CD4-positive, alpha-beta T cell (primary cell): ENCODE measurements around the gene WDR74. TPM values are rescaled to one million over a fixed set of nuclear protein-coding genes. Genes with fewer than 3 reads are reported as not detected.

Experiments used
- ATAC-seq: fragments of 200-7000 bp; cut with Tn5 transposase; one replicate; pipeline ENCODE4 v1.10.0; 2022; ENCODE audit warnings: mild to moderate bottlenecking; ENCODE audit not compliant: poor library complexity
- CTCF ChIA-PET: fragments of 350-600 bp; sonication (Branson Sonifier 250); formaldehyde crosslinking; loops from one replicate; lab custom pipeline; 2021; ENCODE audit warnings: antibody characterized with exemption, inconsistent platforms; lab: Charles Lee
- POLR2A ChIA-PET: fragments of 350-600 bp; sonication (Branson Sonifier 250); formaldehyde crosslinking; loops from one replicate; lab custom pipeline; 2021; ENCODE audit warnings: antibody characterized with exemption, inconsistent platforms; lab: Charles Lee
- DNase-seq, 14 experiments: peaks; one replicate each; pipeline ENCODE4 v3.0.0-alpha.2; 2013 to 2020; ENCODE audit warnings: mixed read lengths in 2 of 14
- H3K27ac ChIP-seq, 2 donors: one replicate each; pipeline versions ENCODE4 v1.5.1 to v1.7.0; 2013; ENCODE audit warnings: low read length in 2 of 2, low read depth in 1 of 2, mild to moderate bottlenecking in 1 of 2
- H3K27me3 ChIP-seq, 2 experiments: 1 replicate in 1 of 2; 2 replicates in 1 of 2; pipeline versions ENCODE4 v1.6.1 to v1.7.0; 2013; ENCODE audit warnings: low read length in 2 of 2, control low read depth in 1 of 2, mild to moderate bottlenecking in 1 of 2, moderate library complexity in 1 of 2; ENCODE audit not compliant: insufficient read depth in 2 of 2, control insufficient read depth in 1 of 2
- H3K36me3 ChIP-seq: one replicate; pipeline ENCODE4 v1.6.1; 2013; ENCODE audit warnings: low read length, control low read depth; ENCODE audit not compliant: insufficient read depth
- H3K4me1 ChIP-seq: one replicate; pipeline ENCODE4 v1.6.1; 2013; ENCODE audit warnings: low read length, control low read depth; ENCODE audit not compliant: insufficient read depth
- H3K4me3 ChIP-seq: one replicate; pipeline ENCODE4 v1.5.1; 2013; ENCODE audit warnings: mild to moderate bottlenecking, low read length, moderate library complexity
- H3K9me3 ChIP-seq, 2 experiments: 1 replicate in 1 of 2; 2 replicates in 1 of 2; pipeline versions ENCODE4 v1.6.1 to v1.7.0; 2013; ENCODE audit warnings: low read length in 2 of 2, mild to moderate bottlenecking in 2 of 2, control low read depth in 1 of 2, moderate library complexity in 1 of 2; ENCODE audit not compliant: control insufficient read depth in 1 of 2, insufficient read depth in 1 of 2
- H3K27ac Mint-ChIP-seq: one replicate; pipeline ENCODE4 v1.8.0; 2020; ENCODE audit warnings: mixed read lengths
- H3K27me3 Mint-ChIP-seq: one replicate; pipeline ENCODE4 v1.8.0; 2021; ENCODE audit warnings: mixed read lengths
- H3K36me3 Mint-ChIP-seq: one replicate; pipeline ENCODE4 v1.8.0; 2021; ENCODE audit warnings: low read depth, mixed read lengths
- H3K4me1 Mint-ChIP-seq: one replicate; pipeline ENCODE4 v1.8.0; 2021; ENCODE audit warnings: low read depth, mixed read lengths
- H3K4me3 Mint-ChIP-seq: one replicate; pipeline ENCODE4 v1.8.0; 2020; ENCODE audit warnings: mild to moderate bottlenecking, mixed read lengths
- H3K9me3 Mint-ChIP-seq: one replicate; pipeline ENCODE4 v1.8.0; 2020; ENCODE audit warnings: mixed read lengths
- CTCF ChIP-seq: fragments of 200-600 bp; IDR thresholded peaks from one replicate; pipeline ENCODE4 v1.8.0; 2022; ENCODE audit warnings: antibody characterized with exemption, mild to moderate bottlenecking
- intact Hi-C, 2 experiments: fragments of 100-400 bp; cut with DNase I in 1 of 2; cut with micrococcal nuclease in 1 of 2; formaldehyde crosslinking; loops; one replicate each; pipeline versions ENCODE4 v1.15.1 to v1.9.0; 2023 to 2025; cut with DNase I, micrococcal nuclease
- total RNA-seq, 174 experiments: library from RNA in 2 of 174; stranded (reverse) in 2 of 174; gene quantifications; one replicate each; pipeline ENCODE4 v1.2.3 and lab custom pipeline; 2021 to 2026

Gene WDR74
- total RNA-seq, 2 experiments from 2014 or later: 289 to 297 TPM

GRCh38 chr11:62882431-62882749, 43.0 kb upstream of the WDR74 start:
- ATAC-seq (no peak), DNase-seq (no peak)
- Mint-ChIP-seq H3K9me3 (no peaks in the 10 kb centered on the region), H3K4me3 (peak overlapping the region; percentile 93), H3K36me3 (peaks cover 71% of the 10 kb centered on the region), H3K4me1 (peaks cover 52% of the 10 kb centered on the region), H3K27me3 (no peaks in the 10 kb centered on the region), H3K27ac (peak overlapping the region; percentile 100)
- Histone ChIP-seq H3K4me3 (peak overlapping the region; percentile 99), H3K9me3 (no peaks in the 10 kb centered on the region), H3K4me1 (peaks cover 47% of the 10 kb centered on the region), H3K27me3 (no peaks in the 10 kb centered on the region), H3K27ac (peak overlapping the region; percentile 95 to 98), H3K36me3 (peaks cover 50% of the 10 kb centered on the region)
- ChIA-PET CTCF (interaction anchor here (1.0 to 3.6 kb wide), 3 partner anchors 96 to 154 kb away, joined by 4 to 35 read pairs (median 12); partner anchors contain the start of genes HNRNPUL2, TAF6L, TMEM179B and TTC9C), POLR2A (interaction anchor here (0.7 to 4.0 kb wide), 6 partner anchors 27 to 229 kb away, joined by 3 to 95 read pairs (median 35); partner anchors contain the start of genes HNRNPUL2, INTS5, TTC9C and WDR74)
- intact Hi-C loops: loop anchor here in 1 of 2 experiments (5.0 to 10.0 kb wide), 3 partner anchors 110 to 755 kb away; partner anchors contain the start of gene TAF6L
- no peak for TF ChIP-seq CTCF

GRCh38 chr11:62881579-62882430, 42.4 kb upstream of the WDR74 start:
- Histone ChIP-seq H3K27ac (peak overlapping the region; percentile 95 to 98), H3K4me3 (peak overlapping the region; percentile 99), H3K9me3 (no peaks in the 10 kb centered on the region), H3K27me3 (no peaks in the 10 kb centered on the region), H3K4me1 (peaks cover 47% of the 10 kb centered on the region), H3K36me3 (peaks cover 44% of the 10 kb centered on the region)
- no peaks in the 10 kb centered on the region for H3K9me3 Mint-ChIP-seq
- peaks cover 52% of the 10 kb centered on the region for H3K4me1 Mint-ChIP-seq
- ATAC-seq (peak; percentile 72), DNase-seq (peak in 13 of 14 experiments; percentile 87 to 96 (median 94))
- H3K27ac Mint-ChIP-seq: peak overlapping the region; percentile 100
- ChIA-PET POLR2A (interaction anchor here (0.6 to 4.0 kb wide), 36 partner anchors 8 to 1489 kb away, joined by 3 to 95 read pairs (median 5); partner anchors contain the start of genes BSCL2, C11orf98, CSKMT and EEF1G), CTCF (interaction anchor here (0.6 to 3.6 kb wide), 25 partner anchors 8 to 290 kb away, joined by 3 to 35 read pairs (median 6); partner anchors contain the start of genes HNRNPUL2, MTA2, NXF1 and STX5)
- peak; percentile 23 for TF ChIP-seq CTCF
- peak overlapping the region; percentile 93 for H3K4me3 Mint-ChIP-seq
- intact Hi-C loops: loop anchor here (1.0 to 10.0 kb wide), 11 partner anchors 19 to 755 kb away; partner anchors contain the start of genes STX5 (in 1 of the 2), TAF6L (in 1 of the 2), TEX54 (in 1 of the 2) and TMEM179B (in 1 of the 2)
- no peaks in the 10 kb centered on the region for H3K27me3 Mint-ChIP-seq
- H3K36me3 Mint-ChIP-seq: peaks cover 66% of the 10 kb centered on the region
